ENCODE results near the gene MTA1.

MTA1 gene

GRCh38 chr14:105440554-105440900, 20.9 kb downstream of the MTA1 start:
- in situ Hi-C loops (cut with MboI; ENCODE audit: low sequenced_read_pairs), result no loop called here

GRCh38 chr14:105440992-105441391, 21.4 kb downstream of the MTA1 start:
- in situ Hi-C loops (cut with MboI; ENCODE audit: low sequenced_read_pairs), result no loop called here

GRCh38 chr14:105442125-105442524, 22.5 kb downstream of the MTA1 start:
- in situ Hi-C loops (cut with MboI; ENCODE audit: low sequenced_read_pairs), result no loop called here

GRCh38 chr14:105442834-105443233, 23.2 kb downstream of the MTA1 start:
- in situ Hi-C loops (cut with MboI; ENCODE audit: low sequenced_read_pairs), result no loop called here

- in situ Hi-C loops (cut with MboI; ENCODE audit: low sequenced_read_pairs), result no loop called here
These were observed 25.2 kb downstream of the MTA1 start for GRCh38 chr14:105444859-105445258.

- in situ Hi-C loops (cut with MboI; ENCODE audit: low sequenced_read_pairs), result no loop called here
These were observed 25.7 kb downstream of the MTA1 start for GRCh38 chr14:105445290-105445689.

GRCh38 chr14:105445901-105446845, 26.5 kb downstream of the MTA1 start:
- in situ Hi-C loops (cut with MboI; ENCODE audit: low sequenced_read_pairs), result no loop called here

GRCh38 chr14:105446971-105447370, 27.3 kb downstream of the MTA1 start:
- in situ Hi-C loops (cut with MboI; ENCODE audit: low sequenced_read_pairs), result no loop called here

- in situ Hi-C loops (cut with MboI; ENCODE audit: low sequenced_read_pairs), result no loop called here
These were observed 28.3 kb downstream of the MTA1 start for GRCh38 chr14:105447651-105448640.

- in situ Hi-C loops (cut with MboI; ENCODE audit: low sequenced_read_pairs), result no loop called here
These were observed 29.1 kb downstream of the MTA1 start for GRCh38 chr14:105448706-105449111.

GRCh38 chr14:105449276-105450122, 29.9 kb downstream of the MTA1 start:
- in situ Hi-C loops (cut with MboI; ENCODE audit: low sequenced_read_pairs), result no loop called here

- in situ Hi-C loops (cut with MboI; ENCODE audit: low sequenced_read_pairs), result no loop called here
These were observed 30.5 kb downstream of the MTA1 start for GRCh38 chr14:105450123-105450505.

- in situ Hi-C loops (cut with MboI; ENCODE audit: low sequenced_read_pairs), result no loop called here
These were observed 31.5 kb downstream of the MTA1 start for GRCh38 chr14:105450864-105451720.

- in situ Hi-C loops (cut with MboI; ENCODE audit: low sequenced_read_pairs), result no loop called here
These were observed 33.3 kb downstream of the MTA1 start for GRCh38 chr14:105452963-105453362.

- in situ Hi-C loops (cut with MboI; ENCODE audit: low sequenced_read_pairs), result no loop called here
These were observed 34.2 kb downstream of the MTA1 start for GRCh38 chr14:105453847-105454246.

GRCh38 chr14:105455086-105455640, 35.5 kb downstream of the MTA1 start:
- in situ Hi-C loops (cut with MboI; ENCODE audit: low sequenced_read_pairs), result no loop called here

- in situ Hi-C loops (cut with MboI; ENCODE audit: low sequenced_read_pairs), result no loop called here
These were observed 36.4 kb downstream of the MTA1 start for GRCh38 chr14:105455766-105456660.

All from HL-60/S4 treated with phorbol 12-myristate 13-acetate at 8.2 ng/mL for 4 days and 3 days (cell line).